Peyer's patch (tissue), 4 donors: ENCODE data around the gene GAP43. TPM values are rescaled to one million over a fixed set of nuclear protein-coding genes. Genes with fewer than 3 reads are reported as not detected.

Experiments used
- DNase-seq, 3 donors: peaks; one replicate each; pipeline ENCODE4 v3.0.0-alpha.2; 2017 to 2019
- H3K27ac ChIP-seq, 4 donors: fragments of 200-600 bp; sonication (generic); one replicate each; pipeline ENCODE4 v1.5.1; 2016 to 2019
- H3K27me3 ChIP-seq, 2 donors: fragments of 200-600 bp; sonication (generic); one replicate each; pipeline ENCODE4 v1.5.1; 2019
- H3K36me3 ChIP-seq, 3 donors: fragments of 200-600 bp; sonication (generic); one replicate each; pipeline ENCODE4 v1.5.1; 2016 to 2019
- H3K4me1 ChIP-seq, 4 donors: fragments of 200-600 bp; sonication (generic); one replicate each; pipeline ENCODE4 v1.5.1; 2016 to 2019
- H3K4me3 ChIP-seq, 4 donors: fragments of 200-600 bp; sonication (generic); 1 replicate in 3 of 4; 2 replicates in 1 of 4; pipeline ENCODE4 v1.5.1; 2016 to 2019; ENCODE audit warnings: mild to moderate bottlenecking in 1 of 4
- H3K9me3 ChIP-seq, 4 donors: fragments of 200-600 bp; sonication (generic); one replicate each; pipeline ENCODE4 v1.5.1; 2016 to 2019; ENCODE audit warnings: mild to moderate bottlenecking in 1 of 4
- CTCF ChIP-seq, 6 experiments: fragments of 450-650 bp in 4 of 6; fragments of 200-600 bp in 2 of 6; sonication (generic) in 1 of 6; IDR thresholded peaks; one replicate each; pipeline ENCODE4 v1.5.1; 2017 to 2019; ENCODE audit warnings: antibody characterized with exemption in 6 of 6, mild to moderate bottlenecking in 3 of 6, moderate library complexity in 1 of 6
- POLR2A ChIP-seq, 2 donors: fragments of 450-650 bp; IDR thresholded peaks; one replicate each; pipeline ENCODE4 v1.5.1; 2017; ENCODE audit warnings: antibody characterized with exemption in 2 of 2, mild to moderate bottlenecking in 2 of 2, moderate library complexity in 2 of 2
- total RNA-seq, 4 donors: library from RNA; depleted of rRNA; stranded (reverse); fragments of >200 nt; gene quantifications; one replicate each; pipeline ENCODE4 v1.1.0, GENCODE V29; 2016

GAP43 gene
- total RNA-seq, 4 donors from 2014 or later = 1.5 to 1.9 TPM; not detected in 2

GRCh38 chr3:115602194-115602593, 21.1 kb upstream of the GAP43 start:
- Histone ChIP-seq H3K4me1 (no peaks in the 10 kb centered on the region), H3K9me3 (no peaks in the 10 kb centered on the region), H3K27me3 (no peaks in the 10 kb centered on the region), H3K27ac (no peak overlapping the region), H3K36me3 (no peaks in the 10 kb centered on the region), H3K4me3 (no peak overlapping the region)
- no peak for TF ChIP-seq POLR2A (IDR thresholded peaks at IDR 0.05)
- no peak for TF ChIP-seq CTCF (IDR thresholded peaks at IDR 0.05)
- no peak for DNase-seq

- no peak overlapping the region for H3K4me3 ChIP-seq
- H3K27ac ChIP-seq = no peak overlapping the region
- no peaks in the 10 kb centered on the region for H3K36me3 ChIP-seq
- TF ChIP-seq POLR2A (IDR thresholded peaks at IDR 0.05) = no peak
- TF ChIP-seq CTCF (IDR thresholded peaks at IDR 0.05) = no peak
- DNase-seq = no peak
- no peaks in the 10 kb centered on the region for H3K27me3 ChIP-seq
- H3K9me3 ChIP-seq = no peaks in the 10 kb centered on the region
- no peaks in the 10 kb centered on the region for H3K4me1 ChIP-seq
Observed at GRCh38 chr3:115611630-115612029, 11.7 kb upstream of the GAP43 start.

- TF ChIP-seq POLR2A (IDR thresholded peaks at IDR 0.05) (no peak), CTCF (IDR thresholded peaks at IDR 0.05) (no peak)
Observed at GRCh38 chr3:115615001-115615814, 8.1 kb upstream of the GAP43 start.

GRCh38 chr3:115616461-115616860, 6.8 kb upstream of the GAP43 start:
- no peak for DNase-seq
- Histone ChIP-seq H3K27ac (no peak overlapping the region), H3K36me3 (no peaks in the 10 kb centered on the region), H3K27me3 (no peaks in the 10 kb centered on the region), H3K4me1 (no peaks in the 10 kb centered on the region), H3K4me3 (no peak overlapping the region), H3K9me3 (no peaks in the 10 kb centered on the region)
- TF ChIP-seq POLR2A (IDR thresholded peaks at IDR 0.05) = no peak
- TF ChIP-seq CTCF (IDR thresholded peaks at IDR 0.05) = no peak

More at GRCh38 chr3:115615001-115615814, 8.1 kb upstream of the GAP43 start:
- H3K27ac ChIP-seq = no peak overlapping the region
- DNase-seq = no peak
- no peaks in the 10 kb centered on the region for H3K9me3 ChIP-seq
- H3K27me3 ChIP-seq = no peaks in the 10 kb centered on the region
- H3K4me3 ChIP-seq = no peak overlapping the region
- H3K36me3 ChIP-seq = no peaks in the 10 kb centered on the region
- no peaks in the 10 kb centered on the region for H3K4me1 ChIP-seq

DNA sequence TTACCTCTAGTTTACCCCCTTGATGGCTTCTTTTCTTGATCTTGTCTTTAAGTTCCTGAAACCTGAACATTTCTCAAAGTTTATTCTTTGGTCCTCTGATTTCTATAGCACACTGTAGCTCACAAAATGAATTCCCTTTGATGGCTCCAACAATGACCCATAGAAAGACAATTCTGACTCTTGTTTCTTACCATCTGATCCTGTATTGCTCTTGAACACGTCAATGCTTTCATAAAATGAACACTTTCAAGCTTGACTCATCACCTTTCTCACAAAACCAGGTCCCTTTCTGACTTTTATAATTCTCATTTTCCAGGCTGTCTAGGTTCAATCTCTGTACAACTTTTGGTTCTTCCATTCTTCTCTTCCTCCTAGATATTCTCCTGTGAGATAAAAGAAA, 5.7 kb upstream of the GAP43 start:
- H3K36me3 ChIP-seq = no peaks in the 10 kb centered on the region
- DNase-seq = no peak
- no peaks in the 10 kb centered on the region for H3K4me1 ChIP-seq
- H3K27ac ChIP-seq = no peak overlapping the region
- H3K27me3 ChIP-seq = no peaks in the 10 kb centered on the region
- no peaks in the 10 kb centered on the region for H3K9me3 ChIP-seq
- TF ChIP-seq POLR2A (IDR thresholded peaks at IDR 0.05) (no peak), CTCF (IDR thresholded peaks at IDR 0.05) (no peak)
- no peak overlapping the region for H3K4me3 ChIP-seq
